ENCODE measurements around the gene STRAP. TPM values are rescaled to one million over a fixed set of nuclear protein-coding genes. Genes with fewer than 3 reads are reported as not detected.

Gene STRAP
- total RNA-seq, 2 donors from 2014 or later = 24.1 to 28.5 TPM

DNA sequence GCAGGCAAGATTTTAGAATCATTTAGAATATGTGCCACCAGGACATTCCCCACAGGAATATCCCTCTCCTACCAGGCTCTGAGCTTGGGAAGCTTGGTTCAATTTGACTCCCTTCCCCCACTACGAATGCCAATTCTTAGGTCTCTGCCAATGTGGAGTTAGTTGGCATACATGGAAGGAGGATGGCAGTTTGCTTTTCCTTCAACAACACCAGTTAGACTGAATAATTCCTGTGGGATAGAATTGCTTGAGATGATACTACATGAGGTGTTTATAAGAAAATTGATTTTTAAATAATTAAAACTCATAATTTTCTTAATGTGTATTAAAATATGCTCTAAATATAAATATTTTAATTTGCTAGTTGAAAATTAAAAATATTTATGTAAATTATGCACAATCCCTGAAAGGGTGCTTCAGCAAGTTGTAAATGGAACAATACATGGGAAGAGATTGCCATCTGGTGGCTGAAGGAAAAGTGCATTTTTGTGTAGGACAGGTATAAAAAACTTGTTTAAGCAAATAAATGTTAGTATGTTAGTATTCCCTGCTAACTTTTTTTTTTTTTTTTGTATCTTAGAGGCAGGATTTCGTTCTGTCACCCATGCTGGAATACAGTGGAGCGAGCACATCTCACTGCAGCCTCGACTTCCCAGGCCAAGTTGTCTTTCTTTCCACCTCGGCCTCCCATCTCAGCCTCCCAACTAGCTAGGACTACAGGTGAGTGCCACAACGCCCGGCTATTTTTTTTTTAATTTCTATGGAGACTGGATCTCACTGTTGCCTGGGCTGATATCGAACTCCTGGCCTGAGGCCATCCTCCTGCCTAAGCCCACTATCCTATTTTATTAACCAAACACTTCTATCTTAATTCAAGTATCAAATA lies 25.8 kb upstream of the STRAP start:
- DNase-seq (peak; percentile 49 to 72 (median 55)), ATAC-seq (peak; percentile 74)
- no peak overlapping the region for H3K27ac ChIP-seq
- no peak overlapping the region for H3K4me3 ChIP-seq
- no peaks in the 10 kb centered on the region for H3K27me3 ChIP-seq
- no peaks in the 10 kb centered on the region for H3K4me1 ChIP-seq
- no peaks in the 10 kb centered on the region for H3K36me3 ChIP-seq (replicated peaks in 1 of 2; ENCODE audit: insufficient read depth in 1 of 2, low read depth in 2 of 2)
- 25 to 27% methylated on average over 8 of the region's 8 CpGs for WGBS, 2 donors
- no peaks in the 10 kb centered on the region for H3K9me3 ChIP-seq
- intact Hi-C loops (cut with DNase I) = loop anchor here (5.0 to 10.0 kb wide), 2 partner anchors 264 to 582 kb away; no protein-coding TSS in a partner anchor
- no peak for TF ChIP-seq POLR2A (IDR thresholded peaks at IDR 0.05)
- TF ChIP-seq, protein P1, sequence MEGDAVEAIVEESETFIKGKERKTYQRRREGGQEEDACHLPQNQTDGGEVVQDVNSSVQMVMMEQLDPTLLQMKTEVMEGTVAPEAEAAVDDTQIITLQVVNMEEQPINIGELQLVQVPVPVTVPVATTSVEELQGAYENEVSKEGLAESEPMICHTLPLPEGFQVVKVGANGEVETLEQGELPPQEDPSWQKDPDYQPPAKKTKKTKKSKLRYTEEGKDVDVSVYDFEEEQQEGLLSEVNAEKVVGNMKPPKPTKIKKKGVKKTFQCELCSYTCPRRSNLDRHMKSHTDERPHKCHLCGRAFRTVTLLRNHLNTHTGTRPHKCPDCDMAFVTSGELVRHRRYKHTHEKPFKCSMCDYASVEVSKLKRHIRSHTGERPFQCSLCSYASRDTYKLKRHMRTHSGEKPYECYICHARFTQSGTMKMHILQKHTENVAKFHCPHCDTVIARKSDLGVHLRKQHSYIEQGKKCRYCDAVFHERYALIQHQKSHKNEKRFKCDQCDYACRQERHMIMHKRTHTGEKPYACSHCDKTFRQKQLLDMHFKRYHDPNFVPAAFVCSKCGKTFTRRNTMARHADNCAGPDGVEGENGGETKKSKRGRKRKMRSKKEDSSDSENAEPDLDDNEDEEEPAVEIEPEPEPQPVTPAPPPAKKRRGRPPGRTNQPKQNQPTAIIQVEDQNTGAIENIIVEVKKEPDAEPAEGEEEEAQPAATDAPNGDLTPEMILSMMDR (IDR thresholded peaks at IDR 0.05) = peak; percentile 28 to 96 (median 90)

DNA sequence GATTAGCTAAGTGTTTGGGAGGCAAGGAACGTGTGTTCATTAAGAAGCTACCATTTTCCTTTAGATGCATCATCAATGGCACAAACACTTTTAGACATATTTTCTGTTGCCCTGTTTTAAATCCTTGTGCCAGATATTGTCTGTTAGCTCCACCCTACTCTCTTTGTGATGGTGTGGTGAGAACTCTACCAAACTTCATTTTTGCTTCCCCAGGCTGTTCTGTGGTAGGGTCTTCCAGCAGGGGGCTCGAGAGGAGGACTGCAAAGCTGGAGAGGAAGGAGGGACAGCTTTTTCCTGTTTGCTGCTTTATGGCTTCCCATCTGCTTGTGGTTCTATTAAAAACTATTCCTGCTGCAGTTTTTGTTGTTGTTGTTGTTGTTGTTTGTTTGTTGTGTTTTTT lies 23.8 kb upstream of the STRAP start:
- intact Hi-C loops (cut with DNase I) = loop anchor here (5.0 to 10.0 kb wide), 2 partner anchors 266 to 584 kb away; no protein-coding TSS in a partner anchor
- Histone ChIP-seq H3K4me1 (no peaks in the 10 kb centered on the region), H3K27ac (no peak overlapping the region), H3K4me3 (no peak overlapping the region), H3K27me3 (no peaks in the 10 kb centered on the region), H3K36me3 (replicated peaks in 1 of 2; ENCODE audit: insufficient read depth in 1 of 2, low read depth in 2 of 2) (no peaks in the 10 kb centered on the region), H3K9me3 (no peaks in the 10 kb centered on the region)
- ATAC-seq (no peak), DNase-seq (no peak)
- WGBS, 2 donors = 40 to 43% methylated on average over 2 of the region's 2 CpGs
- TF ChIP-seq POLR2A (IDR thresholded peaks at IDR 0.05) = no peak
- TF ChIP-seq, protein P1 (IDR thresholded peaks at IDR 0.05) = no peak

DNA sequence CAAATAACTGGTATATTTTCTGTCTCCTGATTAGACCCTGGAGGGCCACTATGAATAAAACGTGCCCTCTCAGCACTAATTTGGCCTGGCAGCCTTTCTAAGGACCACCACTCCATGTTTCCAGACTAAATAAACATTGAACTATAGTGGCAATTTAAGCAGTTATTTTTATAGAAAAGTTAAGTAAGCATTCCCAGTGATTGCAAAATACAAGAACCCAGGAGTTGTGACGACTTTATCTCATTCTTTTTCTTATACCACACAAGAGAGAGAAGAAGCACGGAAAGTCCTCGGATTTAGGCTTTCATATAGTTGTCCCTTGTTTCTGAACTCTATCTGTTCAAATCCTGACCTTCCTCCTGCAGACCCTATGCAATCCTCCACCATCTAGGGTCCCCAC lies 23.1 kb upstream of the STRAP start:
- H3K36me3 ChIP-seq (replicated peaks in 1 of 2; ENCODE audit: insufficient read depth in 1 of 2, low read depth in 2 of 2) = no peaks in the 10 kb centered on the region
- H3K4me3 ChIP-seq = no peak overlapping the region
- DNase-seq (no peak), ATAC-seq (no peak)
- no peak overlapping the region for H3K27ac ChIP-seq
- WGBS, 2 donors = 55 to 61% methylated on average over 4 of the region's 4 CpGs
- H3K27me3 ChIP-seq = no peaks in the 10 kb centered on the region
- no peaks in the 10 kb centered on the region for H3K4me1 ChIP-seq
- intact Hi-C loops (cut with DNase I) = loop anchor here (5.0 to 10.0 kb wide), 2 partner anchors 267 to 584 kb away; no protein-coding TSS in a partner anchor
- no peak for TF ChIP-seq POLR2A (IDR thresholded peaks at IDR 0.05)
- TF ChIP-seq, protein P1 (IDR thresholded peaks at IDR 0.05) = no peak
- no peaks in the 10 kb centered on the region for H3K9me3 ChIP-seq

DNA sequence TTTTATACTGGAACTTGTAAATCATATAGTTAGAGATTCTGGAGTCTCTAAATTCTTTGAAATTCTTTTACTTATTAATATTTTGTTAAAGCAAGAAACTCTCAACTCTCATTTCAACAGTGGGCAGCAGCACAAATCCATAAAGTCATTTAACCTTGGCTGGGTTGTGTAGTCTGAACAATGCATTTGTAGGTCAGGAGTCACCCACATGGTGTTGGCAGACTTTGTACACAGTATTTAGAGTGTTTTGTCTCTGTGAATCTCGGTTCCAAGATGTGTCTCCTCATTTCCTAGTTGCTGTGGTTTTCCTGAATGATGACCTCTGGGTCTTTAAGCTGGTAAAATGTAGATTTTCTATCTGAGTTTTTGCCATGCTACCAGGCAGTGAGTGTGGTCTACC lies 20.8 kb upstream of the STRAP start:
- WGBS, 2 donors = 29 to 38% methylated on average over 1 of the region's 1 CpG
- H3K4me1 ChIP-seq = no peaks in the 10 kb centered on the region
- no peak for TF ChIP-seq POLR2A (IDR thresholded peaks at IDR 0.05)
- TF ChIP-seq, protein P1 (IDR thresholded peaks at IDR 0.05) = no peak
- H3K27ac ChIP-seq = no peak overlapping the region
- intact Hi-C loops (cut with DNase I) = no loop called here
- DNase-seq (no peak), ATAC-seq (no peak)
- no peaks in the 10 kb centered on the region for H3K27me3 ChIP-seq
- H3K9me3 ChIP-seq = no peaks in the 10 kb centered on the region
- H3K4me3 ChIP-seq = no peak overlapping the region
- H3K36me3 ChIP-seq (replicated peaks in 1 of 2; ENCODE audit: insufficient read depth in 1 of 2, low read depth in 2 of 2) = no peaks in the 10 kb centered on the region

All from body of pancreas (tissue), 4 donors.